Esophagus muscularis mucosa (tissue), 4 donors: ENCODE data around the gene RIC3. TPM values are rescaled to one million over a fixed set of nuclear protein-coding genes. Genes with fewer than 3 reads are reported as not detected.
"Not testable (repeated sequence)": the region's sequence is repeated elsewhere in the genome, so short reads cannot be mapped to it uniquely, and the experiment has no call there.

Experiments
- DNase-seq: peaks from one replicate; pipeline ENCODE4 v3.0.0-alpha.2; 2017; ENCODE audit errors: extremely low spot score
- H3K27ac ChIP-seq, 4 donors: fragments of 200-600 bp; sonication (generic); replicated peaks in 1 of 4; 1 replicate in 3 of 4; 2 replicates in 1 of 4; pipeline ENCODE4 v1.5.1; 2016 to 2019; ENCODE audit warnings: mild to moderate bottlenecking in 1 of 4
- H3K27me3 ChIP-seq, 4 donors: fragments of 200-600 bp; sonication (generic); one replicate each; pipeline versions ENCODE4 v1.5.1 to v1.6.0; 2016 to 2019
- H3K36me3 ChIP-seq, 4 donors: fragments of 200-600 bp; sonication (generic); one replicate each; pipeline ENCODE4 v1.5.1; 2016 to 2019
- H3K4me1 ChIP-seq, 4 donors: fragments of 200-600 bp; sonication (generic); one replicate each; pipeline ENCODE4 v1.5.1; 2016 to 2019
- H3K4me3 ChIP-seq, 4 donors: fragments of 200-600 bp; sonication (generic); 1 replicate in 2 of 4; 2 replicates in 2 of 4; pipeline ENCODE4 v1.5.1; 2016 to 2019; ENCODE audit warnings: mild to moderate bottlenecking in 4 of 4, moderate library complexity in 1 of 4
- H3K9me3 ChIP-seq, 4 donors: fragments of 200-600 bp; sonication (generic); 1 replicate in 3 of 4; 2 replicates in 1 of 4; pipeline ENCODE4 v1.5.1; 2016 to 2019
- EP300 ChIP-seq: sonication (generic); formaldehyde crosslinking; IDR thresholded peaks from one replicate; pipeline ENCODE4 v1.6.1; 2017; ENCODE audit warnings: antibody characterized with exemption
- POLR2A ChIP-seq: fragments of 450-650 bp; IDR thresholded peaks from one replicate; pipeline ENCODE4 v1.6.1; 2017; ENCODE audit warnings: antibody characterized with exemption, moderate library complexity, mild to moderate bottlenecking, low read depth
- POLR2AphosphoS5 ChIP-seq, 2 donors: sonication (generic); formaldehyde crosslinking; IDR thresholded peaks; one replicate each; pipeline ENCODE4 v1.6.1; 2017; ENCODE audit warnings: antibody characterized with exemption in 2 of 2
- WGBS: methylation state at CpG from one replicate; pipeline ENCODE4 v1.1.5; 2018; 5-methylcytosine and 5-hydroxymethylcytosine counted together
- intact Hi-C: fragments of 100-400 bp; cut with DNase I; formaldehyde crosslinking; loops from one replicate; pipeline ENCODE4 v1.15.1; 2023
- total RNA-seq, 4 donors: library from RNA; depleted of rRNA; stranded (reverse); fragments of >200 nt; gene quantifications; one replicate each; pipeline versions ENCODE4 v1.1.0 to v1.2.1, GENCODE V29; 2016
- TF ChIP-seq, protein P1 (sequence below), 3 experiments: fragments of 200-600 bp in 2 of 3; fragments of 450-650 bp in 1 of 3; sonication (generic) in 2 of 3; IDR thresholded peaks; one replicate each; pipeline ENCODE4 v1.5.1; 2017 to 2019; ENCODE audit warnings: antibody characterized with exemption in 3 of 3, mild to moderate bottlenecking in 2 of 3, moderate library complexity in 1 of 3

The RIC3 gene
- total RNA-seq, 4 donors from 2014 or later: 12.8 to 19.9 (median 17.1) TPM

DNA sequence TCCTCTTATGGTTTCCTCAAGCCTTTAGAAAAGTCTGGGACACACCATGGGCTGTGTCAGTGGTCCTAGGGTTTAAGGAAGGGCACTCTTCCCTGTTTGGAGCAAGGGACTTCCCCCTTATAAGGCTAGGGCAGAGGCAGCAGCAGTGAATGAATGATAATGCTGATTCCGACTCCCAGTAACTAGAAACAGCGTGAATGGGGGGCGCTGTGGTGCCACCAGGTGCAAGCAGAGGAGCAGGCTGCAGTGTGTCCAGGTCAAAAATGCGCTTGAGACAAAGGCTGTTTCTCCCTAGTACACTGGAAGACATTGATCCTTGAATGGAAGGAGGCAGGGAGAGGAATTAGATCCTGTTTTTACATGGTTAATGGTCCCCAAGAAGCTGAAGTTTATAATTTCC, 11.6 kb upstream of the RIC3 start:
- Histone ChIP-seq H3K4me1 (no peaks in the 10 kb centered on the region), H3K4me3 (no peak overlapping the region), H3K36me3 (no peaks in the 10 kb centered on the region), H3K9me3 (no peaks in the 10 kb centered on the region), H3K27ac (no peak overlapping the region), H3K27me3 (peaks cover 0 to 18% (median 0%) of the 10 kb centered on the region in 4 donors)
- 45% methylated on average over 4 of the region's 4 CpGs for WGBS
- DNase-seq: peak; percentile 90
- intact Hi-C loops: no loop called here
- TF ChIP-seq EP300 (no peak), POLR2A (no peak), POLR2AphosphoS5 (IDR thresholded peaks at IDR 0.05) (no peak)
- TF ChIP-seq, protein P1, sequence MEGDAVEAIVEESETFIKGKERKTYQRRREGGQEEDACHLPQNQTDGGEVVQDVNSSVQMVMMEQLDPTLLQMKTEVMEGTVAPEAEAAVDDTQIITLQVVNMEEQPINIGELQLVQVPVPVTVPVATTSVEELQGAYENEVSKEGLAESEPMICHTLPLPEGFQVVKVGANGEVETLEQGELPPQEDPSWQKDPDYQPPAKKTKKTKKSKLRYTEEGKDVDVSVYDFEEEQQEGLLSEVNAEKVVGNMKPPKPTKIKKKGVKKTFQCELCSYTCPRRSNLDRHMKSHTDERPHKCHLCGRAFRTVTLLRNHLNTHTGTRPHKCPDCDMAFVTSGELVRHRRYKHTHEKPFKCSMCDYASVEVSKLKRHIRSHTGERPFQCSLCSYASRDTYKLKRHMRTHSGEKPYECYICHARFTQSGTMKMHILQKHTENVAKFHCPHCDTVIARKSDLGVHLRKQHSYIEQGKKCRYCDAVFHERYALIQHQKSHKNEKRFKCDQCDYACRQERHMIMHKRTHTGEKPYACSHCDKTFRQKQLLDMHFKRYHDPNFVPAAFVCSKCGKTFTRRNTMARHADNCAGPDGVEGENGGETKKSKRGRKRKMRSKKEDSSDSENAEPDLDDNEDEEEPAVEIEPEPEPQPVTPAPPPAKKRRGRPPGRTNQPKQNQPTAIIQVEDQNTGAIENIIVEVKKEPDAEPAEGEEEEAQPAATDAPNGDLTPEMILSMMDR (IDR thresholded peaks at IDR 0.05): no peak

DNA sequence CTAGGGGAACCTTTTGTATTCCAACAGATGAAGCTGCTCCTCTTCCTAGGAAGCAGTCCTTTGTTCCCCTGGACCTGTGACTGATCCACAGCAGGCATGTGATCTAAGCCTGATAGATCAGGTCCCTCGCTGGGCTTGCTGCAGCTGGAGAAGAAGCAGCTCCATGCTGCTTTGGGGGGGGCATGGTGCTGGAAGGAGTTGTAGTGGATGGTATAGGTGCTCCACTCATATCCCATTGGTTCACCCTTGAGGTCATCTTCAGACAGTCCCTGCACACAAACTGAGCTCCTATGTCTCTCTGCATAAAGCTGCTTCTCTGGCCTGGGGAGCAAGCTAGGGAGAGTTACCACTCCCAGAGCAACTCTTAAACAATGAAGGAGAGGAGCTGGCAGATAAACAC, 9.5 kb upstream of the RIC3 start:
- H3K27me3 ChIP-seq: peaks cover 0 to 20% (median 0%) of the 10 kb centered on the region in 4 donors
- H3K4me3 ChIP-seq: no peak overlapping the region
- no peaks in the 10 kb centered on the region for H3K9me3 ChIP-seq
- no peaks in the 10 kb centered on the region for H3K4me1 ChIP-seq
- DNase-seq: no peak
- H3K27ac ChIP-seq: no peak overlapping the region
- WGBS: 67% methylated on average over 1 of the region's 1 CpG
- intact Hi-C loops: no loop called here
- TF ChIP-seq, protein P1 (IDR thresholded peaks at IDR 0.05): no peak
- TF ChIP-seq POLR2A: no peak
- TF ChIP-seq EP300: no peak
- no peak for TF ChIP-seq POLR2AphosphoS5 (IDR thresholded peaks at IDR 0.05)
- H3K36me3 ChIP-seq: no peaks in the 10 kb centered on the region

DNA sequence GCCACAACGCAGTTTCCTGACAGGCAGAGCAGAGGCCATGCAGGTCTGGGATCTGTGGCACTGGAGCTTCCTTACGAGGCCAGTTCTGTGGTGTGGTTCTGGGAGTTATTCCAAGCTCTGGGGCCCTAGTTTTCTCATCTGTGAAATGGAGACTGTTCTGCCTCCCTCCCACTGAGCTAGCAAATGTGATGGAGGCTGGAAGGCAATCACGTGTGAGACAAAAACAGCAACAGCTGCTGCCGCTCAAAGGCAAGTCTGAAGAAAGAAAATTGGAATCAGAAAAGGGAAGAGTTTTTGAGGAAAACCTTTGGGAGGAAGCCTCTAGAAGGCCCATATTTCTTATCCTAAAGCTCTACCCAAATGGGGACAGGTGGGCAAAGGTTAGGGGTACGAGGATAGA, 8.3 kb upstream of the RIC3 start:
- 39% methylated on average over 5 of the region's 5 CpGs for WGBS
- no peak for DNase-seq
- TF ChIP-seq, protein P1 (IDR thresholded peaks at IDR 0.05): no peak
- TF ChIP-seq POLR2A: no peak
- no peak for TF ChIP-seq EP300
- no peak for TF ChIP-seq POLR2AphosphoS5 (IDR thresholded peaks at IDR 0.05)

GRCh38 chr11:8167796-8168195, 1.0 kb downstream of the RIC3 start:
- no peak for DNase-seq
- Histone ChIP-seq H3K27me3 (peaks cover 0 to 16% (median 0%) of the 10 kb centered on the region in 4 donors), H3K36me3 (no peaks in the 10 kb centered on the region), H3K9me3 (no peaks in the 10 kb centered on the region), H3K27ac (no peak overlapping the region), H3K4me1 (peaks cover 4 to 28% (median 20%) of the 10 kb centered on the region in 4 donors), H3K4me3 (peak overlapping the region; percentile 73 to 90 (median 79))
- no peak for TF ChIP-seq POLR2A
- TF ChIP-seq, protein P1 (IDR thresholded peaks at IDR 0.05): no peak
- intact Hi-C loops: no loop called here
- WGBS: 36% methylated on average over 4 of the region's 4 CpGs

More for the DNA sequence above, 8.3 kb upstream of the RIC3 start:
- intact Hi-C loops: no loop called here
- Histone ChIP-seq H3K4me1 (no peaks in the 10 kb centered on the region), H3K9me3 (no peaks in the 10 kb centered on the region), H3K27ac (no peak overlapping the region), H3K36me3 (no peaks in the 10 kb centered on the region), H3K4me3 (no peak overlapping the region), H3K27me3 (peaks cover 0 to 25% (median 0%) of the 10 kb centered on the region in 4 donors)

GRCh38 chr11:8164746-8165145, 4.1 kb downstream of the RIC3 start:
- TF ChIP-seq POLR2A (no peak), EP300 (no peak), POLR2AphosphoS5 (IDR thresholded peaks at IDR 0.05) (no peak)
- TF ChIP-seq, protein P1 (IDR thresholded peaks at IDR 0.05): no peak
- Histone ChIP-seq H3K4me1 (peaks cover 4 to 28% (median 20%) of the 10 kb centered on the region in 4 donors), H3K9me3 (no peaks in the 10 kb centered on the region), H3K27me3 (no peaks in the 10 kb centered on the region), H3K4me3 (no peak overlapping the region), H3K36me3 (no peaks in the 10 kb centered on the region), H3K27ac (no peak overlapping the region)
- no peak for DNase-seq
- intact Hi-C loops: no loop called here

DNA sequence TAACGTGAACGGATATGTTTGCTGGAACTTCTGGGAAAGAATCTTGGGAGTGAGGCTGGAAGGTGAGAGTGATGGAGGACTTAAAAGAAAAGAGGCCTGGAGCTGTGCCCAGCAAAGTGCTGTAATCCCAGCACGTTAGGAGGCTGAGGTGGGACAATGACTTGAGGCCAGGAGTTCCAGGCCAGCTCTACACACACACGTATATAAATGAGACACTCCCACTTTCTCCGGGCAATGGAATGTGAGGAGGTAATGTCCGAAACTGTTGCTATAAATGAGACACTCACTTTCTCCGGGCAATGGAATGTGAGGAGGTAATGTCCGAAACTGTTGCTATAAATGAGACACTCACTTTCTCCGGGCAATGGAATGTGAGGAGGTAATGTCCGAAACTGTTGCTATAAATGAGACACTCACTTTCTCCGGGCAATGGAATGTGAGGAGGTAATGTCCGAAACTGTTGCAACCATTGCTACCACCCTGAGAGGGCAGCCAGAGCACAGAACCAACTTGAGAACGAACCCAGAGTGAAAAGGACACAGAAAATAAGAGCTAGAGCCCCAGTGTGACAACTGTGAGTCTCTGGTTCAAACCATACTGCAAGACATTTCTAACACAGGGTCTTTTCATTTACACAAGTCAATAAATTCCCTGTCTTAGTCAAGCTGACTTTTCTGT, 7.1 kb downstream of the RIC3 start:
- intact Hi-C loops, H3K36me3 ChIP-seq, H3K4me3 ChIP-seq, H3K27ac ChIP-seq, H3K9me3 ChIP-seq, H3K4me1 ChIP-seq, H3K27me3 ChIP-seq, DNase-seq: not testable (repeated sequence)
- 75% methylated on average over 13 of the region's 13 CpGs for WGBS
